ENCODE measurements around the gene PLGRKT.
"Not testable (repeated sequence)": the region's sequence is repeated elsewhere in the genome, so short reads cannot be mapped to it uniquely, and the experiment has no call there.

GRCh38 chr9:5331276-5331675, 106.4 kb downstream of the PLGRKT start:
- TF ChIP-seq, protein P1, sequence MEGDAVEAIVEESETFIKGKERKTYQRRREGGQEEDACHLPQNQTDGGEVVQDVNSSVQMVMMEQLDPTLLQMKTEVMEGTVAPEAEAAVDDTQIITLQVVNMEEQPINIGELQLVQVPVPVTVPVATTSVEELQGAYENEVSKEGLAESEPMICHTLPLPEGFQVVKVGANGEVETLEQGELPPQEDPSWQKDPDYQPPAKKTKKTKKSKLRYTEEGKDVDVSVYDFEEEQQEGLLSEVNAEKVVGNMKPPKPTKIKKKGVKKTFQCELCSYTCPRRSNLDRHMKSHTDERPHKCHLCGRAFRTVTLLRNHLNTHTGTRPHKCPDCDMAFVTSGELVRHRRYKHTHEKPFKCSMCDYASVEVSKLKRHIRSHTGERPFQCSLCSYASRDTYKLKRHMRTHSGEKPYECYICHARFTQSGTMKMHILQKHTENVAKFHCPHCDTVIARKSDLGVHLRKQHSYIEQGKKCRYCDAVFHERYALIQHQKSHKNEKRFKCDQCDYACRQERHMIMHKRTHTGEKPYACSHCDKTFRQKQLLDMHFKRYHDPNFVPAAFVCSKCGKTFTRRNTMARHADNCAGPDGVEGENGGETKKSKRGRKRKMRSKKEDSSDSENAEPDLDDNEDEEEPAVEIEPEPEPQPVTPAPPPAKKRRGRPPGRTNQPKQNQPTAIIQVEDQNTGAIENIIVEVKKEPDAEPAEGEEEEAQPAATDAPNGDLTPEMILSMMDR (conservative IDR thresholded peaks at IDR 0.05; ENCODE audit: low read length) = not testable (repeated sequence)
- TF ChIP-seq EZH2phosphoT487 (IDR thresholded peaks at IDR 0.05; ENCODE audit: borderline replicate concordance, low read depth, low read length) = not testable (repeated sequence)
